Brain pericyte (primary cell): ENCODE data around the gene XRCC1.
A peak's percentile ranks its signal among the peaks of the same experiment; 100 is the strongest.
"Not testable (repeated sequence)": the region's sequence is repeated elsewhere in the genome, so short reads cannot be mapped to it uniquely, and the experiment has no call there.

Experiments used
- DNase-seq: peaks from one replicate; pipeline ENCODE4 v3.0.0-alpha.2; 2012; ENCODE audit warnings: low read depth, low spot score

Gene XRCC1

GRCh38 chr19:43600326-43600725 is 25.0 kb upstream of the XRCC1 start:
- not testable (repeated sequence) for DNase-seq

- no peak for DNase-seq
Observed at GRCh38 chr19:43599635-43600295, 24.4 kb upstream of the XRCC1 start.

GRCh38 chr19:43598445-43599240 is 23.3 kb upstream of the XRCC1 start:
- DNase-seq, result no peak

GRCh38 chr19:43597876-43598275 is 22.5 kb upstream of the XRCC1 start:
- no peak for DNase-seq

DNA sequence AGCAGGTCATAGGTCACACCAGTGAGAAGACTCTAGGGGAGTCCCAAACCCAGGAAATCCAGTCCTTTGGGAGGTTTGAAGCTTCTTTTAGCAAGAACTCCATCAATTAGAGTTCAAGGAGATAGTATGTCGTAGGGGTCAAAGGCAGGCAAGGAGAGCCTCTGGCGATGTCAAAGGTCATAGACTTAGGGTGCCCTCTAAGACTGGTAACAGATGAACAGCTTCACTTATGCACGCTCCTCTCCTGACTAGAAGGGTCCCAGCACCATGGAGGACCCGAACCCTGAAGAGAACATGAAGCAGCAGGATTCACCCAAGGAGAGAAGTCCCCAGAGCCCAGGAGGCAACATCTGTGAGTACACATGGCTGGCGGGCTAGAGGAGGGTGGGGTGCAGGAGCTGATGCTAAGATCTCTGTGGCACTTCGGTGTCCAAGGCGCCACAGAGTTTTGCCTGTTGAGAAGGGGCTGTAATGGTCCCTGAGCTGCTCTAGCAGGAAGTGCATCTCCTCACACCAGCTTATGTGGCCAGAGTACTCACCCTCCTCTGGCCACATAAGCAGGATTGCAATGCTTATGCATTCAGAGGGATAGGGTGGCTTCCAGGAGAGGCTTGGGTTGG is 21.6 kb upstream of the XRCC1 start:
- DNase-seq, result no peak

- DNase-seq, result peak; percentile 100
Observed at GRCh38 chr19:43595999-43596841, 20.9 kb upstream of the XRCC1 start, which contains the start of the genes IRGQ and ZNF576. Gene IRGQ, minus strand, starts transcription at chr19:43596134. Its CDS starts 796 bp downstream, at chr19:43595338. Gene ZNF576, plus strand, starts transcription at chr19:43596595. Its CDS starts 514 bp downstream, at chr19:43597109.

DNA sequence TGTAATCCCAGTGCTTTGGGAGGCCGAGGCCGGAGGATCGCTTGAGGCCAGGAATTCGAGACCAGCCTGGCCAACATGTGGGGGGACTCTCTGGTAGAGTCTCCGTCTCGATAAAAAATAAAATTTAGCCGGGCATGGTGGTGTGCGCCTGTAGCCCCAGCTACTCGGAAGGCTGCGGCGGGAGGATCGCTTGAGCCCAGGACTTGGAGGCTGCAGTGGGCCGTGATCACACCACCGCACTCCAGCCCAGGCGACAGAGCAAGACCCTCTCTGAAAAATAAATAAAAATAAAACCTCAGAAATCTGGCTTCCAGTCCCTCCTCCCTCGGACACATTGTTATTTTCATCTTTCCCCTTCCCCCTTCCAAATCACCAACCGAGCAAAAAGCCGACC is 20.3 kb upstream of the XRCC1 start:
- DNase-seq, result no peak

DNA sequence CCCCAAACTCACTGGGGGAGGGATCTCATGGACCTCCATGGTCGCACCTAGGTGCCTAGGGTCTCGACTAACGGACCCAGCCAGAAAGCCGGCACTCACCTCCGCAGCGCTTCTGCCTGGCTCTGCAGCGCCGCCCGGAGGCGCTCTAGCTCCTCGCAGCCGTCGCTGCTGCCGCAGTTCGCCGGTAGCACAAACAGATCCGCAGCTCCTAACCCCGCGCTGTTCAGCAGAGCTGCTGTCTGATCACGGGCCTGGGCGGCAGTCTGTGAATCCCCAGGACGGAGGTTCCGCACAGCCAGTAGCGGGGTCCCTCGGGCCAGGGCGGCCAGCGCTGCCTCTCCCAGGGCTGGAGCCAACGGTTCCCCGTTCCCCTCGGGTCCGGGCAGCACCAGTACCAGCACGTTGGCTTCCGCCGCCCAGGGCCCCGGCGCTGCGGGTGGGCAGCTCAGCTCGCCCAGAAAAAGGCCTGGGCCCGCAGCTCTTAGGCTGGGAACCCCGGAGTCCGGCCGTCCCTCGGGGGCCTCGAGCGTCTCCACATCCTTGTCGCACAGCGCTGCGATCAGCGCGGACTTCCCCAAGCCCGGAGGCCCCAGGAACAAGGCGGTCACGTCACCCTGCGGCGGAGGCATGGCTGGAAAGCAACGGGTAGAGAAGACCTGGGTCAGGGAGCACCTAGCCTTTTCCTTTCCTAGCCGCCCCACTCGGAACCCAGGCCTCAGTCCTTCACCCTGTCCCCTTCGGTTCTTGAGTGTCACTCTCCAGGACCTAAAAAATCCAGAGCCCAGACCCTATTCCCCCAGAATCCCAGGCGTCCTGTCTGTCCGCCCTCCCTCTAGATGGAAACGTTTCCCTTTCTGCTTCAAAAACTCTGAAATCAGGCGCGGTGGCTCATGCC is 19.6 kb upstream of the XRCC1 start:
- DNase-seq, result no peak

DNA sequence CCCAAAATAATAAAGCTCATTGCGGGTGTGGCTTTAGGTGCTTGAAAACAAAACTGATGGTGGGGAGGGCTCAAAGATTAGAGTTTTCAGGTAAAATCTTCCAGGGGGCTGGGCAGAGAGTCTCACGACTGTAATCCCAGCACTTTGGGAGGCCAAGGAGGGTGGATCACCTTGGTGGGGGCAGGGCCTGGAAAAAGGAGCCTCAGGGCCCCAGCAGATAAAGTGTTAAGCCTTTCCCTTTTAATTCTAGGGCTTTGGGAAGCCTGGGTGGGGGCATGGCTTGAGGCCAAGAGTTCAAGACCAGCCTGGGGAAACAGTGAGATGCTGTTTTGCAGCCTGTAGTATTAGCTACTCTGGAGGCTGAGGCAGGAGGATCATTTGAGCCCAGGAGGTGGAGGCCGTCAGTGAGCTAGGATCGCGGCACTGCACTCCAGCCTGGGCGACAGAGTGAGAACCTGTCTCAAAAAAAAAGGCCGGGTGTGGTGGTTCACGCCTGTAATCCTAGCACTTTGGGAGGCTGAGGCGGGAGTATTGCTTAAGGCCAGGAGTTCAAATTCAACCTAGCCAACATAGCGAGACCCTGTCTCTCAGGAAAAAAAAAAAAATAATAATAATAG is 18.9 kb upstream of the XRCC1 start:
- DNase-seq, result no peak

GRCh38 chr19:43592800-43593350 is 17.5 kb upstream of the XRCC1 start:
- no peak for DNase-seq

- no peak for DNase-seq
Observed at GRCh38 chr19:43591904-43592772, 16.8 kb upstream of the XRCC1 start.

GRCh38 chr19:43589678-43590077 is 14.4 kb upstream of the XRCC1 start:
- DNase-seq, result no peak

DNA sequence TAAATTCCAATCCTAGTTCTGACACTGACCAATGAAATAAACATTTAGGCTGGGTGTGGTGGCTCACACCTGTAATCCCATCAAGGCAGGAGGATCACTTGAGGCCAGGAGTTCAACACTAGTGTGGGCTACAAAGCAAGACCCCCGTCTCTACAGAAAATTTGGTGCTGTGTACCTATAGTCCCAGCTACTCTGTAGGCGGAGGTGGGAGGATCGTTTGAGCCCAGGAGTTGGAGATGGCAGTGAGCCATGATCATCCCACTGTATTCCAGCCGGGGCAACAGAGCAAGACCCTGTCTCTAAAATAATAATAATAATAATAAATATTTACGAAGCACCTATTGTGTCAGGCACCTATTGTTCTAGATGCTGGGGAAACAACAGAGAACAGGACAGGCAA is 13.9 kb upstream of the XRCC1 start:
- no peak for DNase-seq

DNA sequence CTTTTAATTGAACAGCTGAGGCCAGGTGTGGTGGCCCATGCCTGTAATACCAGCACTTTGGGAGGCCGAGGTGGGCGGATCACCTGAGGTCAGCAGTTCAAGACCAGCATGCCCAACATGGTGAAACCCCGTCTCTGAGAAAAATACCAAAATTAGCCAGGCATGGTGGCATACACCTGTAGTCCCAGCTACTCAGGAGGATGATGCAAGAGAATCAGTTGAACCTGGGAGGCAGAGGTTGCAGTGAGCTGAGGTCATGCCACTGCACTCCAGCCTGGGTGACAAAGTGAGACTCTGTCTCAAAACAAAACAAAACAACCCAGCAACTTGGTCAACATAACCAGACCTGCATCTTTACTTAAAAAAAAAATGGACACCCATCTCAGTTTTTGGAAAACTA is 11.7 kb upstream of the XRCC1 start:
- DNase-seq, result not testable (repeated sequence)

- DNase-seq, result no peak
Observed at GRCh38 chr19:43586346-43586745, 11.0 kb upstream of the XRCC1 start.

DNA sequence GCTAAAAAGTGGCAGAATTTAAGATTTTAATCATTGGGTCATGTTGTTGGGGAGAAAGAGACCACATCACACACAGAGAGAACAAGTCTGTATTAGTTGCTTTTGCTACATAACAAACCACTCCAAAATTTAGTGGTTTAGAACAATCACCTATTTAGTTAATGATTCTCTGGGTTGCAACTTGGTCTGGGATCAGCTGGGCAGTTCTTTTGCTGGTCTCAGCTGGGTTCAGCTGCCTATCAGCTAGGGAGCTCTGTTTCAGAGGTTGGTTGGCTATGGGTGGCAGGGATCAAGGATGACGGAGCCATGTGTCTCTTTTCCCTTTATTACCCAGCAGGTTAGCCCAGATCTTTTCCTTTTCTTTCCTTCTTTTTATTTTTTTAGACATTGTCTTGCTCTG is 9.2 kb upstream of the XRCC1 start:
- no peak for DNase-seq

DNA sequence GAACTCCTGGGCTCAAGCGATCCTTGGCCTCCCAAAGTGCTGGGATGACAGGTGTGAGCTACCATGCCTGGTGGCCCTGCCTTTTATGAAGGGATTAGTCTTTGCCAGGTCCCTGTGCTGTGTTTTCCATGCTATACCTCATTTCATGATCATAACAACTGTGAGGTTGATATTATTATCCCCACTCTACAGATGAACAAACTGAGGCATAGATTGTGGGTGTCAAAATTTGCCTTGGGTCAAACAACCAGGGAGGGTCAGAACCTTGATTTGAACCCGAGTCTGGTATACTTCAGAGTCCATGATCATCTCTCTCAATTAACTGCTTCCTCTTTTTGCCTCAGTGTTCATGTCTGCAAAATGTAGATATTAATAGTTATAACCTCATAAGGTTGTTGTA is 7.2 kb upstream of the XRCC1 start:
- DNase-seq, result no peak

DNA sequence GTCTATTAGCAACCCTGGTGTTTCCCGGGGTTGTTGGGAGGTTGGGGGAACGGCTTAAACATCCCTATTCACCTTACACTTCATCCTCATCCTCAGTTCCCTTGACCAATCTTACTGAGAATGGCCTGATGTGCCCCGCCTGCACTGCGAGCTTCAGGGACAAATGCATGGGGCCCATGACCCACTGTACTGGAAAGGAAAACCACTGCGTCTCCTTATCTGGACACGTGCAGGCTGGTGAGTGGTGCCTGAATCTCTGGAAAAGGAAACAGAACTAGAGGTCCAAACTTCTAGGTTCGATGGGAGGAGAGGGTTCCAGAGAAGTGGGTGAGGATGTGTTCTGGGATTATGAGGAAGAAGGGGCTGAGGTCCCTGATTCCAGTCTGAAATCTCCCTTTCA is 6.1 kb upstream of the XRCC1 start:
- DNase-seq, result no peak

GRCh38 chr19:43578787-43579186 is 3.5 kb upstream of the XRCC1 start:
- no peak for DNase-seq
